T47D (cell line): ENCODE results near the gene SNU13.
"Not testable (repeated sequence)": the region's sequence is repeated elsewhere in the genome, so short reads cannot be mapped to it uniquely, and the experiment has no call there.

ENCODE experiments used
- DNase-seq, 2 experiments: peaks; one replicate each; pipeline versions ENCODE4 v3.0.0 to v3.0.0-alpha.2; 2011 to 2012; ENCODE audit warnings: low read depth in 1 of 2, low spot score in 1 of 2
- JUND ChIP-seq: IDR thresholded peaks from 2 replicates; pipeline ENCODE4 v1.6.1; 2012; ENCODE audit warnings: low read depth
- in situ Hi-C: cut with HindIII; loops from 2 replicates; pipeline ENCODE4 v1.10.0; 2016; ENCODE audit warnings: low sequenced_read_pairs, low pct_unique_long_range_greater_than_20kb

SNU13 gene

DNA sequence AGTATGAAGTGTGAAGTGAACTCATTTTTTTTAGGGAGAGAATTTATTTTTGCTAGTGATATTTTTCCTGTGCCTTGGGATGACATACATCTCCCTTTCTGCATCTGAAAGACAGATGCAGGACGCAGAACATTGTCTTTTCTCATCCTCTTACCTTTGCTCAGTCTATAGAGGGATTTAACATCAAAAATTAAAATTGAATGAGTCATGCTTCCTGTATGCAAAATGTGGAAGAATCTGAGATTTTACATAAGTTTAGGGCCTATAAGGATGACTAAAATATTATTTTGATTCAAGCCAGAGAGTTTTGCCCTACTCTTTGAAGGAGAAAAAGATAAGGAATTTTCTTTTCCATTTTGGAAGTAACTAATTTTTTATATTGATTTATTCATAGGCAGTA, 40.2 kb downstream of the SNU13 start:
- no peak for DNase-seq
- in situ Hi-C loops: no loop called here

DNA sequence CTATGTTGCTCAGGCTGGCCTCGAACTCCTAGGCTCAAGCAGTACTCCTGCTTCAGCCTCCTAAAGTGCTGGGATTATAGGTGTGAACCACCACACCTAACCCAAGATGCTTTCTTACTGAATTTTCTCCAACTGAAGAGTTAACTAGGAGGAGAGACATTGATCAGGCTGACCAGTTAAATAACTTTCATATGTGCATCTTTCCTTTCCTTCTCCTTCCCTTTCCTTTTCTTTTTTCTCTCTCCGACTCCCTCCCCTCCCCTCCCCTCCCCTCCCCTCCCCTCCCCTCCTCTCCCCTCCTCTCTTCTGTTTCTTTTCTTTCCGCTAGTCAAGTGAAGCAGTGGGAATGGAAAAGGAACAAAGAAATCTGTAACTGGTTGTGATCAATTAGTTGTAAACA, 40.9 kb downstream of the SNU13 start:
- in situ Hi-C loops: no loop called here
- no peak for DNase-seq
- TF ChIP-seq JUND: no peak

More for the DNA sequence above, 40.2 kb downstream of the SNU13 start:
- no peak for TF ChIP-seq JUND

DNA sequence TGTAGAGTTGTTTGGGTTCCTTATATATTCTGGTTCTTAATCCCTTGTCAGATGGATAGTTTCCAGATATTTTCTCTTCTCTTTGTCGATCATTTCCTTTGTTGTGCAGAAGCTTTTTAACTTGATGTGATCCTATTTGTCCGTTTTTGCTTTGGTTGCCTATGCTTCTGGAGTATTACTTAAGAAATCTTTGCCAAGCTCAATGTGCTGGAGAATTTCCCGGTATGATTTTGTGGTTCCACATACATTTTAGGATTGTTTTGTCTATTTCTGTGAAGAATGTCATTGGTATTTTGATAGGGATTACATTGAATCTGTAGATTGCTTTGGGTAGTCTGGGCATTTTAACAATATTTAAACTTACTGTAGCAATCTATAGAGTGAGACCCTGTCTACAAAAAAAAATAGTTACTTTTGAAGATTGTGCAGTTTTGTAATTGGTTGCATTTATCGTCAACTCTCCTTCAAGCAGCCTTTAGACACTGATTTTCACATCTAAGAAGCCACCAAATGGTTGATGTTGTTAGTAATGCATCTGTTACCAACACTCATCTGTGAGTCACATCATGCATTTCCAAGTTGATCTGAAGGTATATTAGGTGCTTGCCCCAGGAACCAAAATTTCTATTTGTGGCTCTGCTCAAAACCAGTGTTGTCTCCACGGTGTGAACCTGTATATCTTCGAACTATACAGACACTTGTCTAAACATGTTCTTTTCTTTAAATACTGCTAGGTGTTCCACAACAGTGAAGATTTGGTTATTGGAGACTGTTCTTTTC, 46.1 kb downstream of the SNU13 start:
- no peak for DNase-seq
- in situ Hi-C loops: no loop called here

DNA sequence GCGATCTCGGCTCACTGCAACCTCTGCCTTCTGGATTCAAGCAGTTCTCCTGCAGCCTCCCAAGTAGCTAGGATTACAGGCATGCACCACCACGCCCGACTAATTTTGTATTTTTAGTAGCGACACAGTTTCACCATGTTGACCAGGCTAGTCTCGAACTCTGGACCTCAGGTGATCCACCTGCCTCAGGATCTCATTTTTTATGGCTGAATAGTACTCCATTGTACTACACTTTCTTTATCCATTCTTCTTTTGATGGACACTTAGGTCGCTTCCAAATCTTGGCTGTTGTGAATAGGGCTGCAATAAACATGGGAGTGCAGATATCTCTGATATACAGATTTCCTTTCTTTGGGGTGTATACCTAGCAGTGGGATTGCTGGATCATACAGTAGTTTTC, 46.8 kb downstream of the SNU13 start:
- no peak for TF ChIP-seq JUND
- in situ Hi-C loops: no loop called here
- no peak for DNase-seq

More for the DNA sequence above, 46.1 kb downstream of the SNU13 start:
- TF ChIP-seq JUND: no peak

DNA sequence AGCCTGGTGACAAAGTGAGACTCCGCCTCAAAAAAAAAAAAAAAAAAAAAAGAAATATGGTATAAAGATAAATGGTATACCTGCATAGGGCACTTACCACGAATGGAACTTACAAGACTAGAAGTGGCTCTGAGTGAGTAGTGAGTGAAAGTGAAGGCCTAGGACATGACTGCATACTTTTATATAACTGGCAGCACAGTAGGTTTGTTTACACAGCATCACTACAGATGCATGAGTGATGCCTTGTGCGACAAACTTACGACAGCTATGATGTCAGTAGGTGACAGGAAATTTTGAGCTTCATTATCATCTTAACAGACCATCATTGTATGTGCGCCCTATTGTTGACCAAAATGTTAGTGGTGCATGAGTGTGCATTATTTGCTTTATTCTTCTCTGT, 49.9 kb downstream of the SNU13 start:
- no peak for TF ChIP-seq JUND
- in situ Hi-C loops: no loop called here
- no peak for DNase-seq

DNA sequence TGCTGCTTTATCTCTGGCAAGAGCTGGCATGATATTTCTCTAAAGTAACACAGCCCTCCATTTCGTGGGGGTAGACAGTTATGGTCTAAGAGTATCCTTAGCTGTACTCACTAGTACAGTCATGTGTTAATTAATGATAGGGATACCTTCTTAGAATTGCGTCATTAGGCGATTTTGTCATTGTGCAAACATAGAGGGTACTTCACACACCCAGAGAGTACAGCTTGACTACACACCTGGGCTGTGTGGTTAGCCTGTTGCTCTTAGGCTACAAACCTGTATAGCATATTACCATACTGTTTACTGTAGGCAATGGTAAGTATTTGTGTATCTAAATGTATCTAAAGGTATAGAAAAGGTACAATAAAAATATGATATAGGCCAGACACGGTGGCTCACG, 50.5 kb downstream of the SNU13 start:
- DNase-seq: no peak
- no peak for TF ChIP-seq JUND
- in situ Hi-C loops: no loop called here

DNA sequence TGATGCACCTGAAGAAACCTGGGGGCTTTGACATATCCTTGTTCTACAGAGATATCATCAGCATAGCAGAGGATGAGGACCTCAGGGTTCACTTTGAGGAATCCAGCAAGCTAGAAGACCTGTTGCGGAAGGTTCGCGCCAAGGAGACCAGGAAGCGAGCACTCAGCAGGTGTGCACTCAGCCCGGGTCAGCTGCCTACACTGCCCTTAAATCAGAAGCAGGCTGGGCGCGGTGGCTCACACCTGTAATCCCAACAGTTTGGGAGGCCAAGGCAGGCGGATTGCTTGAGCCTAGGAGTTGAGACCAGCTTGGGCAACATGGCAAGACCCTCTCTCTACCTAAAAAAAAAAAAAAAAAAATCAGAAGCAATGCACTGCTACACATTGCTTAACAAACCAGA, 51.0 kb downstream of the SNU13 start:
- in situ Hi-C loops, DNase-seq: not testable (repeated sequence)

DNA sequence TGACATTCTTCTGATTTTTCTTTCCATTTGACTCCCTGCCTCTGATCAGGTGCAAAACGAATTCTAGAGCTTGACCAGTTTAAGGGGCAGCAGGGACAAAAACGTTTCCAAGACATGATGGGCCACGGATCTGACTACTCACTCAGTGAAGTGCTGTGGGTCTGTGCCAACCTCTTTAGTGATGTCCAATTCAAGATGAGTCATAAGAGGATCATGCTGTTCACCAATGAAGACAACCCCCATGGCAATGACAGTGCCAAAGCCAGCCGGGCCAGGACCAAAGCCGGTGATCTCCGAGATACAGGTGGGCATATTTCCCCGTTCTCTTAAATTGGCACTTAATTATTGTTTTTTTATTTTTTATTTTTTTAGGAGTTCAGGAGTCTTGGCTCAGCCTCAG, 52.2 kb downstream of the SNU13 start:
- in situ Hi-C loops: no loop called here
- no peak for TF ChIP-seq JUND
- DNase-seq: no peak

DNA sequence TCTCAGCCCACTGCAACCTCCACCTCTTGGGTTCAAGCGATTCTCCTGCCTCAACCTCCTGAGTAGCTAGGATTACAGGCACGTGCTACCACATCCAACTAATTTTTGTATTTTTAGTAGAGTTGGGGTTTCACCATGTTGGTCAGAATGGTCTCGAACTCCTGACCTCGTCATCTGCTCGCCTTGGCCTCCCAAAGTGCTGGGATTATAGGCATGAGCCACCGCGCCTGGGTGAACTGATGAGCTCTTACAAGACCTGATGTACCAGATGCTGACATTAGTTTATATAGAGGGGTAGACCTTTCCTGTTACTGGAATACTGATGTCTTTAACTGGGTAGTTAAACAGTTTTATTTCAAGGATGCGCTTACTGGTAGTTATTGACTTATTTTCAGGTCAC, 54.1 kb downstream of the SNU13 start:
- DNase-seq, in situ Hi-C loops: not testable (repeated sequence)

DNA sequence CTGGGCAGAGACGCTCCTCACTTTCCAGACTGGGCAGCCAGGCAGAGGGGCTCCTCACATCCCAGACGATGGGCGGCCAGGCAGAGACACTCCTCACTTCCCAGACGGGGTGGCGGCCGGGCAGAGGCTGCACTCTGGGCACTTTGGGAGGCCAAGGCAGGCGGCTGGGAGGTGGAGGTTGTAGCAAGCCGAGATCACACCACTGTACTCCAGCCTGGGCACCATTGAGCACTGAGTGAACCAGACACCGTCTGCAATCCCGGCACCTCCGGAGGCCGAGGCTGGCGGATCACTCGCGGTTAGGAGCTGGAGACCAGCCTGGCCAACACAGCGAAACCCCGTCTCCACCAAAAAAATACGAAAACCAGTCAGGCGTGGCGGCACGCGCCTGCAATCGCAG, 57.1 kb downstream of the SNU13 start:
- DNase-seq, in situ Hi-C loops: not testable (repeated sequence)

DNA sequence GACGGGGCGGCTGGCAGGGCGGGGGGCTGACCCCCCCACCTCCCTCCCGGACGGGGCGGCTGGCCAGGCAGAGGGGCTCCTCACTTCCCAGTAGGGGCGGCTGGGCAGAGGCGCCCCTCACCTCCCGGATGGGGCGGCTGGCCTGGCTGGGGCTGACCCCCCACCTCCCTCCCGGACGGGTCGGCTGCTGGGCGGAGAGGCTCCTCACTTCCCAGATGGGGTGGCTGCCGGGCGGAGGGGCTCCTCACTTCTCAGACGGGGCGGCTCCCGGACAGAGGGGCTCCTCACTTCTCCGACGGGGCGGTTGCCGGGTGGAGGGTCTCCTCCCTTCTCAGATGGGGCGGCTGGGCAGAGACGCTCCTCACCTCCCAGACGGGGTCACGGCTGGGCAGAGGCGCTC, 57.6 kb downstream of the SNU13 start:
- DNase-seq, in situ Hi-C loops: not testable (repeated sequence)

DNA sequence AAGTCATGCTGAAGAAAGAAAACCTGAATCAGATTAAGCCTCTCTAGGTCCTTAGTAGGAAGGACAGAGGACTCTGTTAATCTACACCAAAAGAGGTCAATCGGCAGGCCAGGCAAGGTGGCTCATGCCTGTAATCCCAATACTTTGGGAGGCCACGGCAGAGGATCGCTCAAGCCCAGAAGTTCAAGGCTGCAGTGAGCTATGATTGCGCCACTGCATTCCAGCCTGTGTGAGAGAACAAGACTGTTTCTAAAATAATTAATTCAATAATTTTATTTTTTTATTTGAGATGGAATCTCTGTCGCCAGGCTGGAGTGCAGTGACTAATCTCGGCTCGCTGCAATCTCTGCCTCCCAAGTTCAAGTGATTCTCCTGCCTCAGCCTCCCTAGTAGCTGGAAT, 63.1 kb downstream of the SNU13 start:
- in situ Hi-C loops: no loop called here
- TF ChIP-seq JUND: no peak
- no peak for DNase-seq
